ENCODE results near the gene CD7.

The CD7 gene

GRCh38 chr17:82331345-82331939, 14.0 kb upstream of the CD7 start:
- DNase-seq = no peak
- in situ Hi-C loops (cut with HindIII; ENCODE audit: low pct_ligation_motif_present, low pct_unique_long_range_greater_than_20kb, low sequenced_read_pairs) = no loop called here

GRCh38 chr17:82330322-82331239, 13.2 kb upstream of the CD7 start:
- in situ Hi-C loops (cut with HindIII; ENCODE audit: low pct_ligation_motif_present, low pct_unique_long_range_greater_than_20kb, low sequenced_read_pairs) = no loop called here
- peak; percentile 64 for DNase-seq

- in situ Hi-C loops (cut with HindIII; ENCODE audit: low pct_ligation_motif_present, low pct_unique_long_range_greater_than_20kb, low sequenced_read_pairs) = no loop called here
- DNase-seq = no peak
Measured at GRCh38 chr17:82329683-82330321, 12.4 kb upstream of the CD7 start.

GRCh38 chr17:82328994-82329507, 11.6 kb upstream of the CD7 start:
- no peak for DNase-seq
- in situ Hi-C loops (cut with HindIII; ENCODE audit: low pct_ligation_motif_present, low pct_unique_long_range_greater_than_20kb, low sequenced_read_pairs) = no loop called here

- no peak for DNase-seq
- in situ Hi-C loops (cut with HindIII; ENCODE audit: low pct_ligation_motif_present, low pct_unique_long_range_greater_than_20kb, low sequenced_read_pairs) = no loop called here
Measured at GRCh38 chr17:82328141-82328993, 11.0 kb upstream of the CD7 start.

- no peak for DNase-seq
- in situ Hi-C loops (cut with HindIII; ENCODE audit: low pct_ligation_motif_present, low pct_unique_long_range_greater_than_20kb, low sequenced_read_pairs) = no loop called here
Measured at GRCh38 chr17:82327757-82328140, 10.3 kb upstream of the CD7 start.

- in situ Hi-C loops (cut with HindIII; ENCODE audit: low pct_ligation_motif_present, low pct_unique_long_range_greater_than_20kb, low sequenced_read_pairs) = no loop called here
Measured at GRCh38 chr17:82327289-82327688, 9.9 kb upstream of the CD7 start.

GRCh38 chr17:82325286-82326180, 8.1 kb upstream of the CD7 start:
- in situ Hi-C loops (cut with HindIII; ENCODE audit: low pct_ligation_motif_present, low pct_unique_long_range_greater_than_20kb, low sequenced_read_pairs) = no loop called here
- no peak for DNase-seq

More at GRCh38 chr17:82327289-82327688, 9.9 kb upstream of the CD7 start:
- DNase-seq = no peak

- in situ Hi-C loops (cut with HindIII; ENCODE audit: low pct_ligation_motif_present, low pct_unique_long_range_greater_than_20kb, low sequenced_read_pairs) = no loop called here
- no peak for DNase-seq
Measured at GRCh38 chr17:82324566-82325285, 7.3 kb upstream of the CD7 start.

- DNase-seq = no peak
- in situ Hi-C loops (cut with HindIII; ENCODE audit: low pct_ligation_motif_present, low pct_unique_long_range_greater_than_20kb, low sequenced_read_pairs) = no loop called here
Measured at GRCh38 chr17:82323514-82324234, 6.3 kb upstream of the CD7 start.

- no peak for DNase-seq
- in situ Hi-C loops (cut with HindIII; ENCODE audit: low pct_ligation_motif_present, low pct_unique_long_range_greater_than_20kb, low sequenced_read_pairs) = no loop called here
Measured at GRCh38 chr17:82322526-82323453, 5.4 kb upstream of the CD7 start.

GRCh38 chr17:82321947-82322466, 4.6 kb upstream of the CD7 start:
- in situ Hi-C loops (cut with HindIII; ENCODE audit: low pct_ligation_motif_present, low pct_unique_long_range_greater_than_20kb, low sequenced_read_pairs) = no loop called here

GRCh38 chr17:82320956-82321927, 3.8 kb upstream of the CD7 start:
- DNase-seq = peak; percentile 31
- in situ Hi-C loops (cut with HindIII; ENCODE audit: low pct_ligation_motif_present, low pct_unique_long_range_greater_than_20kb, low sequenced_read_pairs) = no loop called here

More at GRCh38 chr17:82321947-82322466, 4.6 kb upstream of the CD7 start:
- no peak for DNase-seq

GRCh38 chr17:82320140-82320840, 2.9 kb upstream of the CD7 start:
- in situ Hi-C loops (cut with HindIII; ENCODE audit: low pct_ligation_motif_present, low pct_unique_long_range_greater_than_20kb, low sequenced_read_pairs) = no loop called here

More at GRCh38 chr17:82320140-82320840, 2.9 kb upstream of the CD7 start:
- no peak for DNase-seq

Data from ACHN (cell line).